GM21825 (cell line): Measurements from ENCODE around the gene SEPTIN12.
"Not testable (repeated sequence)": the region's sequence is repeated elsewhere in the genome, so short reads cannot be mapped to it uniquely, and the experiment has no call there.

Experiments used
- ATAC-seq: cut with Tn5 transposase; IDR thresholded peaks from one replicate; pipeline ENCODE4 v1.9.1; 2021; ENCODE audit warnings: mild to moderate bottlenecking, moderate library complexity; ENCODE audit not compliant: unreplicated experiment

Gene SEPTIN12

DNA sequence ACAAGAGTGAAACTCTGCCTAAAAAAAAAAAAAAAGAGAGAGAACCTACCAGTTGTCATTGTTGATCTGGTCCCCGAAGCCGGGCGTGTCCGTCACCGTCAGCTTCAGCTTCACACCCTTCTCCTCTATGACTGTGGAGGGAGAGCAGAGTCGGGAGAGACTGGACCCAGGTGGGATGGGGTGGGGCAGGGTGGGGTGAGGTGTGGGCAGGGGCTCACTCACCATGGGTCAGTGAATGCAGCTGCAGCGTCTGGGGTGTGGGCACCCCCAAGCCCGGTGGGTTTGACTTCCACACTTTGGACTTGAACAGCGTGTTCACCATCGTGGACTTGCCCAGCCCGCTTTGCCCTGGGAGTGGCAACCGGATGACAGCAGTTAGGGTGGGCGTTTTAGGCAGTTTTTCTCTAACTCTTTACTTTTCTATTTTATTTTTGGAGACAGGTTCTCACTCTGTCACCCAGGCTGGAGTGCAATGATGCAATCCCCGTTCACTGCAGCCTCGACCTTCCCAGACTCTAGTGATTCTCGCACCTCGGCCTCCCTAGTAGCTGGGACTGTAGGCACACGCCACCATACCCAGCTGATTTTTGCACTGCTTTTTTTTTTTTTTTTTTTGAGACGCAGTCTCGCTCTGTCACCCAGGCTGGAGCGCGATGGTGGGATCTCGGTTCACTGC lies 2.2 kb downstream of the SEPTIN12 start:
- no peak for ATAC-seq

DNA sequence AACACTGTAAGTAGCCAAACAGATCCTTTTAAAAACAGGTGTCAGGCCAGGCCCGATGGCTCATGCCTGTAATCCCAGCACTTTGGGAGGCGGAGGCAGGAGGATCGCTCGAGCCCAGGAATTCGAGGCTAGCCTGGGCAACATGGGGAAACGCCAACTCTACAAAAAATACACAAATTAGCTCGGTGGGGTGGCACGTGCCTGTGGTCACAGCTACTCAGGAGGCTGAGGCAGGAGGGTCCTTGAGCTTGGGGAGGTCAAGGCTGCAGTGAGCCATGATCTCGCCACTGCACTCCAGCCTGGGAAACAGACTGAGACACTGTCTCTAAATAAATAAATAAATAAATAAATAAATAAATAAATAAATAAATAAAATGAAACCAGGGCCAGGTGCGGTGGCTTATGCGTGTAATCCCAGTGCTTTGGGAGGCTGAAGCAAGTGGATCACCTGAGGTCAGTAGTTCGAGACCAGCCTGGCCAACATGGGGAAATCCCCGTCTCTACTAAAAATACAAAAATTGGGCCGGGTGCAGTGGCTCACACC lies 3.6 kb downstream of the SEPTIN12 start:
- not testable (repeated sequence) for ATAC-seq

DNA sequence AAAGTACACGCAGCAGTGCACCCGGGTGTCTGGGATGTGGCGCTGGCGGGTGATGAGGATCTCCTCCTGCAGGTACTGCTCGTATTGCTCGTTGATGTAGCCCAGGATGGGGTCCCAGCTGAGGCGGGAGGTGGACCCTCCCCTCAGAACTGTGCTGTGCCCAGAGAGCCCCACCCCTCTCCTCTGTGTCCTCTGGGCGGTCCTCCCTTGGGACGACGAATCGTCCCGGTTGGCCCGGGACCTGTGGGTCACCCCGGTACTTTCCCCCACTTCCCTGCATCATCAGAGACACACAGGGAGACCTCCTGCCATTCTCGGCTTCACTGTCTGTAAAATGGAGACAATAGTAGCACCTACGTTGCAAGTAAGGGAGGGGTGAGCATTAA lies 4.2 kb downstream of the SEPTIN12 start:
- no peak for ATAC-seq

DNA sequence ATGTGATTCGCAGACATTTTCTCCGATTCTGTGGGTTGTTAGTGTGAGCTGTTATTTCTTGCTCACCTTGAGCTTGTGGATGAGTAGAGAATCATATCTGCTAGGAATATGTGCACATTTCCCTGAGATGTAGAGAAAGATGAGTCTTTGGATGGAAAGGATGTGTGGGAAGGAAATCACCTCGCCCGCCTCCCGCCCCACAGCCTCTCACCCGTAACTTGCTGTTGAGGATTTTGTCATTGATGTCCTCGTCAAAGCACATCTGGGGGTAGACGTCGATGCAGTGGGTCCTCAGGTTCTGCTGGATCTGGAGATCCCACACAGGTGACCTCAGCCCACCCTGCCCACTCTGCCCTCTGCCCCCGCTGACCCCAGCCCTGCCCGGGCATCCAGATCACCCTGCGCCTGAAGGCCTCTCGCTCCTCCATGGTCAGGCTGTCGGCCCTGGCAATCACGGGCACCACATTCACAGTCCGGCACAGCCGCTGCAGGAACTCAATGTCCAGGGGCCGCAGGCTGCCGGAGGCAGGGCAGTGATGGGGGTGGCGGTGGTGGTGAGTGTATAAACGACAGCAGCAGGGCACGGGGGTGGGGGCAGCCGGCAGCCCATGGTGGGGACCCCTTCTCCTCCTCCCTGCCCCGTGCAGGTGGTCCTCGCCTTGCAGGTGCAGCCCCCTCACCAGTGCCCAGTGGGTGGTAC lies 4.7 kb downstream of the SEPTIN12 start:
- ATAC-seq: no peak

DNA sequence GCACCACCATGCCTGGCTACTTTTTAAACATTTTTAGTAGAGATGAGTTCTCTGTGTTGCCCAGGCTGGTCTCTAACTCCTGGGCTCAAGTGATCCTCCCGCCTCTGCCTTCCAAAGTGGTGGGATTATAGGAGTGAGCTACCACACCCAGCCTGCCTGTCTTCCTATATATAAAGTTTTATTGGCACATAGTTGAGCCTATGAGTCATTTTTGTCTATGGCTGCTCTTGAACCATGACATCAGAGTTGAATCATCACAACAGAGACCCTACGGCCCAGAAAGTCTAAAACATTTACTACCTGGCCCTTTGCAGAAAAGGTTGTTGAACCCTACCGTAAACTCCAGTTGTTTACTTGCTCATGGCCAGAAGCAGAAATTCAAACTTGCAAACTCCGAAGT lies 7.9 kb downstream of the SEPTIN12 start:
- no peak for ATAC-seq

DNA sequence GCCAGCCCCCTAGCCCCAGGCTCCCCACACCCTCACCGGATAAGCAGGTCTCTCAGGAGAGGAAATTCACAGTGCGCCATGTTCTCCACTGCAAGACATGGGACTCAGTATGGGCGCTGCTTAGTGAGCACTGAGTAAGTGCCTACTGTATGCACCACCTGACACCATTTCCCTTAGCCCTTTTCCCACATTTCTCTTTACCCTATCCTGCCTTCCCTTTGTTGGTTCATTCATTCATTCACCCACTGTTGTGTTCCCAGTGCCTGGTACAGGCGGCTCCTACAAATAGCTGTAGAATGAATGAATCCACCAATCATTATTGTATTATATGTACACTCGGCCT lies 10.1 kb downstream of the SEPTIN12 start:
- ATAC-seq: no peak

DNA sequence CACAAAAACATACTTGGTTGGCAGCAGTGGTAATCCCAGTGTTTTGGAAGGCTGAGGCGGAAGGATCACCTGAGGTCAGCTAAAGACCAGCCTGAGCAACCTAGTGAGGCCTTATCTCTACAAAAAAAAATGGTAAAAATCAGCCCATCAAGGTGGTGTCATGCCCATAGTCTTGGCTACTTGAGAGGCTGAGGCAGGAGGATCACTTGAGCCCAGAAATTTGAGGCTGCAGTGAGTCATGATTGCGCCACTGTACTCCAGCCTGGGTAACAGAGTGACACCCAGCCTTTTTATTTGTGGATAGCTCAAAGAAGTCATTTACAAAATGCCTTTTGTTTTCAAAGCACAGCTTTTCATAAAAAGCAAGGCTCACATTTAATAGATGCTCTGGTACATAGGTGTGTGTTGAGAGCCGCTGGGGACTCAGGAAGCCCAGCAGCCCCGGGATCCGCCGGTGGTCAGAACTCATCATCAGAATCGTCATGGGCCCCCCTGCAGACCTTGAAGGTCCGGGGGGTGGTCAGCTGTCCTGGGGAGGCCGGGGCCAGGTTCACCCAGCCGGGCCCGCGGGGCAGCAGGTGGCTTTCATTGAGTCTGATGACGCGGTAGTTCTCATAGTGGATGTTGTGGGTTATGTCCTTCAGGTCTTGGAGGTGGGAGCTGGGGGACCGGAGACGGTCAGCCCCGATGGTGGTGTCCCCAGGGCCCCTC lies 10.7 kb downstream of the SEPTIN12 start:
- no peak for ATAC-seq

DNA sequence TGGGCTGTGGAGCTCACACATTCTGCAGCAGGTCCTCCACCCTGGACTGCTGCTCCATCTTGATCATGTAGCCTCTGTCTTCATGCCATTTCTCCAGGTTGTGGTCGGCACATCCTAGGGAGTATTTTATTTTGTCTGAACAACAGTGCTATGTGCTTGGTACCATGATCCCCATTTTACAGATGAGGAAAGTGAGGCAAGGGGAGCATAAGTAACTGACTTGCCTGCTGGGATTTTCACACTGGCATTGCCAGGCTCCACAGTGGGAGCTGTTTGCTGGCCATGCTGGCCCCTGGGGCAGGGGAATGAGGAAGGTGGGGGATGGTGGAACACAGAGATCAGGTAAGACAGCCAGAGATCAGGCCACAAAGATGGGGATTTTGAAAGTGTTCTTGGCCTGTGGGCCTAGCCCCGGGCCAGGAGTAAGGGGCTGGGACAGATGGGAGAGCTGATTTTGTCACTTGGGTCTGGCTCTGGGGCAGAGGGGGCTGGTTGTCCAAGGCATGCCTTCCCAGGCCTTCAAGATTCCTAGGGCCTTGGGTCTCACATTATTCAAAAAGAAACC lies 11.9 kb downstream of the SEPTIN12 start:
- ATAC-seq: no peak

DNA sequence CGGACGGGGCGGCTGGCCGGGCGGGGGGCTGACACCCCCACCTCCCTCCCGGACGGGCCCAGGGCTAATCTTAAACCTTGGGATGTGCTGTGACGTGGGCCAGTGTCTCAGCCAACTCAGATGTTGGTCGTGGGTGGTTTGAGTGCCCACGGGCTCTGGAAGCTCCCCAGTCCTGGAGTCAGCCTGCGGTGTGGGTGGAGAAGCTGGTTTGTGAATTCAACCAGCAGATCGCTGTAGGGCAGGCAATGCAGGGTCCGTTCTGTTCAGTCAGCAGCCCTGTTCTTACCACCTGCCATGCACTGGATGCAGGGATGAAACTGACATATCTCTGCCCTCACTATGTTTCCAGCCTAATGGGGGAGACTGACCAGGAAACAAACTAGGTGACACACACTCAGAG lies 13.1 kb downstream of the SEPTIN12 start:
- ATAC-seq: no peak

DNA sequence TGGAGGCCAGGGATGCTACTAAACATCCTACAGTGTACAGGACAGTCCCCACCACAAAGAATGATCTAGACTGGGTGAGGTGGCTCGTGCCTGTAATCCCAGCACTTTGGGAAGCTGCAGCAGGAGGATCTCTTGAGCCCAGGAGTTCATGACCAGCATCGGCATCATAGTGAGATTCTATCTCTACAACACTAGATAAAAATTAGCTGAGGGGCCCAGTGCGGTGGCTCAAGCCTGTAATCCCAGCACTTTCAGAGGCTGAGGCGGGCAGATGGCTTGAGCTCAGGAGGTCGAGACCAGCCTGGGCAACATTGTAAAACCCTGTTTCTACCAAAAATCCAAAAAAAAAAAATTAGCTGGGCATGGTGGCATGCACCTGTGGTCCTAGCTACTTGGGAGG lies 15.8 kb downstream of the SEPTIN12 start:
- ATAC-seq: no peak

DNA sequence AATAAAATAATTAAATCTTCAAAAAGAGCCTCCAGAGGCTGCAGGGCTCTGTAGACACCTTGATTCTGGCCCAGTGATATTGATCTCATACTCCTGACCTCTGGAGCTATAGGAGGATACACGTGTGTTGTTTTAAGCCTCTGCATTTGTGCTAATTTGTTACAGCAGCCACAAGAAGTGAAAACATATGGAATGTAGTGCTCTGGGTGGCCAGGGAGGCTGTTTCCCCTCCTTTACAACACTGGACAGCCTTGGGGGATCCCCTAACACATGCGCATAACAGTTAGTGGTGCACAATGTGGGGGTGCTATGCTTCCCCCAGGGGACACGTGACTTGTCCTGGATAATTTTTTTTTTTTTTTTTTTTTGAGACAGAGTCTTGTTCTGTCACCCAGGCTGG lies 16.5 kb downstream of the SEPTIN12 start:
- no peak for ATAC-seq

DNA sequence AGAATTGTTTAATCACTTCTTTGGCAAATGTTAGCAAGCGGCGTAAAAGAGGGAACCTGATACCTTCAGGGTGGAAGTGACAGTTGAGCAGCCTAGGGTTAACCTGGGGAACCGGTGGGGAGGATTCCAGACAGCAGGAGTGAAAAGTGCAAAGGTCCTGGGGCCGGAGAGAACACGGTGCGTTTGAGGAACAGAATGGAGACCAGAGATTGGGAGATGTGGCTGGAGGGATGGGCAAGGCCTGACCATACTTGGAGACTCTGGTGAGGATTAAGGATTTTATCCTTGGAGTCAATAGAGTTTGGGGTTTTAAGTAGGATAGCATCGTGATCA lies 18.9 kb downstream of the SEPTIN12 start:
- ATAC-seq: no peak

DNA sequence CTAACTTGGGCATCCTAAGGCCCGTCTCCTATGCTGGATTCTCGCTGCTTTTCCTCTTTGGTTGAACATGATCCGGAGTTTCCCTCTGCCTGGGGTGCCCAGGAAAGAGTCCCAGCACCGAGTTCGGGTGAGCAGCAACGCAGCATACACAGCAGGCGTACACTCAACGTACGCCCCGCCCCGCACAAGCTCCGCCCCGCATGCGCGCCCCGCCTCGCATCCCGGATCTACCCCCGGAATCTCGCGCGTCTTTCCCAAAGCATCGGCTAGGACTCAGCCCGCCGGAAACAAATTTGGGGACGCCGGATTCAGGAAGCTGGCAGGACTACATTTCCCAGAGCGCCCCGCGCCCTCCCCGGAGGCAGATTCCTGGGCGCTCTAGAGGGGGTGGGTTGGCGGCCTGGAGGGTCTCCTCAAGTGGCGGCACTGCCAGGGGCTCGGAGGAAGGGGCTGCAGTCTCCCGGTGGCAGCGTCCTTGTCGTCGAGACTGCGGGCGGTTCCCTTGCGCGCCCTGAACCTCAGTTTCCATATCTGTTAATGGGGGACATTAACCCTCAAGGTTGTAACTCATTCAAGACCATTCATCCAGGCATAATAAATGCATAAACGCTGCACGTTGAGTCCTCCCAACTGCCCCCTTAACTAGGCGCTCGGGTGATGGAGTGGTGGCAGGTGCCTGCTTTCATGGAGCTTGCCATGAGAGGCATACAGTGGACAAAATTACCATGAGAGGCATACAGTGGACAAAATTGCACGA lies 19.4 kb downstream of the SEPTIN12 start:
- ATAC-seq: peak; percentile 53

DNA sequence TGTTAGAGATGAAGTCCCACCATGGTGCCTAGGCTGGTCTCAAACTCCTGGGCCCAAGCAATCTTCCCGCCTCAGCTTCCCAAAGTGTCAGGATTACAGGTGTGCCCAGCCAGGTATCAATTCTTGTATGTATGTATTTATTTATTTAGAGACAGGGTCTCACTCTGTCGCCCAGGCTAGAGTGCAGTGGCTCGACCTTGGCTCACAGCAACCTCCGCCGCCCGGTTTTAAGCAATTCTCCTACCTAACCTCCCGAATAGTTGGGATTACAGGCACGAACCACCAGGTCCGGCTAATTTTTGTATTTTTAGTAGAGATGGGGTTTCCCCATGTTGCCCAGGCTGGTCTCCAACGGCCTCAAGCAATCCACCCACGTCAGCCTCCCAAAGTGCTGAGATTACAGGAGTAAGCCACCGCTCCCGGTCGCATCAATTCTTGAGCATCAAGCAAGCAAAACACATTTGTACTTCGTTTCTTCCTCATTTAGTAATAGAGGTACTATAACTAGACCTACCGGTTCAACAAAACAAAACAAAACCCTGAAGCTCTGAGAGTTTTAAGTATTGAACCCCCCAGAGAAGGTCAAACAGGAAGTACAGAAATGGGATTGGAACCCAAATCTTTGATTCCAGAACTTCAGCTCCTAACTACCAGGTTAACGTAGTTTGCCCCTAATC lies 20.1 kb downstream of the SEPTIN12 start:
- no peak for ATAC-seq

DNA sequence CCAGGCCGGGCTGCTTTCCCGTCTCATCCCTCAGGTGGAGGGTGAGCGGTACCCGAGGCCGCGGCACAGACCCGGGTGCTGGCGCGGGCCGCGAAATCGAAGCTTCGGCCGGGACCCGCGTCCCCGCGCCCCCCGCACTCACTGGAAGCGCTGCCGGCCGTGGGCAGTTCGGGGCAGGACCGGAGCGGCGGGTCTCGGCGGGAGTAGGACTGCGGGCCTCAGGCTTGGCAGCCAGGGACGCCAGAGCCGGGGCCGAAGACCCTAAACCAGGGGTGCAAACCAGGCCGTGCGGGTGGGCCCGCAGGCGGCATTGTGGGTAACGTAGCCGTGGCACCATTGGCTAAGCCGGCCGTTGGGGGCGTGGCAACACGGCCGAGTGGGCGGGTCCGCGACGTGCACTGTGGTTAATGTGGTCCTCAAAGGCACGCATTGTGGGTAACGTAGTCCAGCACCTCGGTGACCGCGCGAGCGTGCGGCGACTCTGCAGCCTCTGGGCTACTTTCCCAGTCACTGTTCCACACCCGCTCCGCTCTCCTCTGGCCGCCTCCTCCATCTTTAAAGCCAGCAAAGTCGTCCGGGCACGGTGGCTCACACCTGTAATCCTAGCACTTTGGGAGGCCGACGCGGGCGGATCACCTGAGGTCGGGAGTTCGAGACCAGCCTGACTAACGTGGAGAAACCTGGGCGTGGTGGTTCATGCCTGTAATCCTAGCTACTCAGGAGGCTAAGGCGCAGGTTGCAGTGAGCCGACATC lies 21.1 kb downstream of the SEPTIN12 start, which contains the start of gene ZNF500:
ZNF500 (minus strand) TSS at position 288 of the 754 bp plus-strand sequence. CDS start 1,184 bp downstream, outside the sequence.
- peak; percentile 79 for ATAC-seq

DNA sequence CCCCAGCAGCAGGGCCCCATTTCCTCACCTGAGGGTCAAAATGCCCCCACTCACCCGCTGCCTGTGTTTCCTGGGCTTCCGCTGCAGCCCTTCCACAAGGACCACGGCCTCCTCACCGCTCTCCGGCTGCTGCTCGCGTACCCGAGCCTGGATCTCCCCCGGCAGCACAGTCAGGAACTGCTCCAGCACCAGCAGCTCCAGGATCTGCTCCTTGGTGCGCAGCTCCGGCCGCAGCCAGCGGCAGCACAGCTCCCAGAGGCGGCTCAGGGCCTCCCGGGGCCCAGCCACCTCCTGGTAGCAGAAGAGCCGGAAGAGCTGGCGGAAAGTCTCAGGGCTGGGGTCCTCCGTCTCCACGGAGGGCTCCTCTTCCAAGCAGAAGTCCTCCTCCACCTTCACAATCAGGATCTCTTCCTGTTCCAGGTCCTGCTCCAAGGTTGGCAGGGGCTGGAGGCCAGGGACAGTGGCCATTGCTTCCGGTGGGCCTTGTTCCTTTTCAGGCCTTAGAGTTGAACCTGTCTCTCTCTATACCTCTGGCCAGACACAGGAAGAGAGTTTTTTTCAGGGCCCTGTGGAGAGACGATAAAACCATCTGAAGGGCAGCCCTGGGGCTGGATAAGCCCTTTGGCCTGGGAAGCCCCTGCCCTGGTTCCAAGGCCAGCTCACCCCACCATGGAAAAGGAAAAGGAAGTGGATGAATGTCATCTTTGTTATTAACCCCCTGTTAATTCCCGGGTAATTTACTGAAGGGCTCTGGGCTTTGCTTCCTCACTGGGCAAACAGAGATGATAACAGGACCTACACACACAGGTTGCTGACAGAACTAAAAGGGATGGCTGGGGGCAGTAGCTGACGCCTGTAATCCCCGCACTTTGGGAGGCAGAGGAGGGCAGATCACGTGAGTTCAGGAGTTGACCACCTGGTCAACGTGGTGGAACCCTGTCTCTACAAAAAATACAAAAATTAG lies 22.4 kb downstream of the SEPTIN12 start:
- no peak for ATAC-seq

DNA sequence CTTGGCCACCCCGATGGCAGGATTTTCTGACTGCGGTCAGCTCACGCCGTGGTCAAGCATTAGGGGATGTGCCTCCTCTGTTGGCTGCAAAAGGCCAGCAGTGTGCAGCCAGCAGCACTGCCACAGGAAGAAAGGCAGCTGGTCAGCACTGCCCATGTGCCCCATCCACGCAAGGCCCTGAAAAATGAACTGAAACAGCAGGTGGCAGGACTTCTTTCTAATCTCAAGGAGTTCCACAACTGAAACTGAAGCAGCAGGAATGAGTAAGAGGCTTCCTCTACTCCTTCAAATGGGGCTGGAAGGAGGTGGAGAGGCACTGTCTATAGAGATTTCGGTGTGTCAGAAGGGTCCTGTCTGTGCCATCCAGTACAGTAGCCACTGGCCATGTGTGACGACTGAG lies 24.4 kb downstream of the SEPTIN12 start:
- ATAC-seq: no peak

DNA sequence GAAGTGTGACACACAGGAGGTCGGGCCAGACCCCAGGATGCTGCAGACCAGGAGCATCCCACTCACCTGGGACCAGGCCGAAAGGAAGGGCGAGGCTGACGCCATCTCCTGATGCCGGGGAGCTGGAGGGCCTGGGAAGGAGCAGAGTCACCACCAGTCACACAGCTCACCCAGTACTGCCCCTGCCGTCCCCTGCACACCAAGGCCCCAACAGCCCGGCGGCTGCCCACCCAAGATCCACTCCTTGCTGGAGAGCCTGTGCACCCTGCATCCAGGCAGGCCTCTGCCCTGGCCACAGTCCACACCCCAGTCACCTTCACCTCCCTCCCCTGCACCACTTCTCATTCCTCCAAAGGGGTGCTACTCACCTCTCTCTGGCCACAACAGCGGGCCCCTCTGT lies 25.9 kb downstream of the SEPTIN12 start:
- no peak for ATAC-seq
